Measurements from ENCODE around the gene TEAD4.

Gene TEAD4

DNA sequence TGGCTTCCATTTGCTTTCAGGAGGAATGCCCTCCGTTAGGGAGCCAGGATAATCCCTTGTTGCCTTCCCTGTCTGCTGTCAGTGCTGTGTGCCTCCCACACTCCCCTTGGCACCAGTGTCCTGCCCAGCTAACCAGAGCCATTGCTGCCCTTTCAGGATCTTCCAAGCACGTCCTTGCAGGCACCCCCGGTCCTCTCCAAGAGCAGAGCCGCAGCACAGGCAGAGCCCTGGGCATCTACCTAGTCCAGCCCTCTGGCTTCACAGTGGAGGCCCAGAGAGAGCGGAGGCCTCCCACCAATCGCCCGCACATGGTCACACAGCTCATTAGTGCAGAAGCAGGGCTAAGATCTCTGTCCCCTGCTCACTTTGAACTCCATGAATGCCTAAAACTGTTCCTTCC lies 79.0 kb downstream of the TEAD4 start:
- TF ChIP-seq GATA3 (IDR thresholded peaks at IDR 0.05; ENCODE audit: low read depth, low read length) (no peak), GATA2 (IDR thresholded peaks at IDR 0.05; ENCODE audit: low read depth, low read length) (no peak)

DNA sequence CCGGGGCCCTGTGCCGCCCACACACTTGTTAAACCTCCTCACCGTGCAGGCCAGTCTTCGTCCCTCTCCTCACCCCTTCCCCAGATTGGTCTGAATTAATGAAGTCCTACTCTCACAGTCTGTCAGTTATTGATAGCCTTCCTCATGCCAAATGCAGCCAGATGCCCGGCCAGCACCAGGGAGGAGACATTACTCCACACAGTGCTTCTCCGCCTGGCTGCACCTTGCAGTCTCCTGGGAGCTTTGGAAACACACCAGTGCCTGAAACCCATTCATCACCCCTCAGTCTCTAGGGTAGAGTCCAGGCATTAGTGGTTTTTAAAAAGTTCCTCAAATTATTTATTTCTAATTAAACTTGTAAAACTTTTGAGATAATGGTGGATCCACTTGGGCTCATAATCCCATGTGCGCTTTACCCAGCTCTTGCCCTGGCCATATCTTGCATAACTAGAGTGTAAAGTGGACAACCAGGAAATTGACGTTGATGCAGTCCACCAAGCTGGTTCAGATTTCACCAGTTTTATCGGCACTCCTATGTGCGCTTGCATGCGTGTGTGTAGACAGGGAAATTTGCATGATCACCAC lies 79.8 kb downstream of the TEAD4 start:
- no peak for TF ChIP-seq GATA3 (IDR thresholded peaks at IDR 0.05; ENCODE audit: low read depth, low read length)
- no peak for TF ChIP-seq GATA2 (IDR thresholded peaks at IDR 0.05; ENCODE audit: low read depth, low read length)

DNA sequence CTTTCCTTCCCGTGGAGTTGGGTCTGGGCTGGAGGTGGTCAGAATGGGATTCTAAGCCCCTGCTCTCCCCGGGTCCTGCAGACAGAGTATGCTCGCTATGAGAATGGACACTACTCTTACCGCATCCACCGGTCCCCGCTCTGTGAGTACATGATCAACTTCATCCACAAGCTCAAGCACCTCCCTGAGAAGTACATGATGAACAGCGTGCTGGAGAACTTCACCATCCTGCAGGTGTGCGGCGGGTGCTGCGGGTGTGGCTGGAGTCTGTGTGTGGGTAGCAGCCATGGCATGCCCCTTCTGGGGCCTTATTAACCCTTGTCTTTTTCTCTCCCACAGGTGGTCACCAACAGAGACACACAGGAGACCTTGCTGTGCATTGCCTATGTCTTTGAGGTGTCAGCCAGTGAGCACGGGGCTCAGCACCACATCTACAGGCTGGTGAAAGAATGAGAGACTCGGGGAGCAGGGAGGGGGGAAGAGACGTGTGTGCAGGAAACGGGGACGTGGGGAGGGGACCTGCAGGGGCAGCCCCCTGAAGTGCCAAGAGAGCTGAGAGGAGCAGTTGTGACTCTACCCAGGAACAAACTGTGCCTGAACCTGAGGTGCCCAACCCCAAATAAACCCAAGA lies 80.9 kb downstream of the TEAD4 start:
- TF ChIP-seq GATA2 (IDR thresholded peaks at IDR 0.05; ENCODE audit: low read depth, low read length) (no peak), GATA3 (IDR thresholded peaks at IDR 0.05; ENCODE audit: low read depth, low read length) (no peak)

DNA sequence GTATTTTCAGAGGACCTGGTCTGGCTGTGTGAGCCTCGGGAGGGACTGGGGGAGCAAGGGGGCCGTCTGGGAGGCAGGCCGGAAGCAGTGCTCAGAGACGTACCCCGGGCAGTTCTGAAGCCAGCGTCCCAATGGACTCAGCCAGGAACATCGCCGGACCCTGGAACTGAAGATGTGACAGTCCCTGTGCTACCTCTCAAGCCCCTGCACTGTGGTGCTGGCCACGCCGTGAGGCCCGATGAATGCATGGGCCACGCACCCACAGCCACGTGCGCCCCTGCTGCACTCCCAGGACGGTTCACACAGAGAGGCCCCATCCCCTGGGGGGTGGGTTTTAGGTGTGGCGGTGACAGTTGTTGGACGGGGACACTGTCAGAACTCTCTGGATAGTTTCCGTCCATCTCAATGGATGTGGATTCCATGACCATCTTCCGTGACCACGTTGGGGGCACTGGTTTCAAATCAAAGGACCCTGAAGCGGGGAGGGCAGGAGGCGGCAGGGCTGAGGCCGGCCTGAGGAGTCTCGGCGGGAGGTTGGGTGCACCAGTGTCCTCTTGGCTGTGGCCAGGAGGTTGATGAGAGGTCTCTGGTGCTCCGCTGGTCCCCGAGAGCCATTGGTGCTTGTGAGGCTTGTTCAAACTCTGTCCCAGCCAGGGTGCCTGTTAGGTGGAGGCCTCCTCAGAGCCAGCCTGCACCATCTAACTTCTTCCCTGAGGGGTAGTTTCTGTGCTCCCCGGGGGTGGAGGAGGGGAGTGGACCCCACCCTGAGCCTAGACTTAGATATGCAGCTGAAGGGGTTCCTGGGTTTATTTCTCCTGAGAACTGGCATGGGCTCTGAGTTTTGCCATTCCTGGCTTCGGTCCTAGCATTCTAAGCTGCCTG lies 81.7 kb downstream of the TEAD4 start:
- no peak for TF ChIP-seq GATA2 (IDR thresholded peaks at IDR 0.05; ENCODE audit: low read depth, low read length)

DNA sequence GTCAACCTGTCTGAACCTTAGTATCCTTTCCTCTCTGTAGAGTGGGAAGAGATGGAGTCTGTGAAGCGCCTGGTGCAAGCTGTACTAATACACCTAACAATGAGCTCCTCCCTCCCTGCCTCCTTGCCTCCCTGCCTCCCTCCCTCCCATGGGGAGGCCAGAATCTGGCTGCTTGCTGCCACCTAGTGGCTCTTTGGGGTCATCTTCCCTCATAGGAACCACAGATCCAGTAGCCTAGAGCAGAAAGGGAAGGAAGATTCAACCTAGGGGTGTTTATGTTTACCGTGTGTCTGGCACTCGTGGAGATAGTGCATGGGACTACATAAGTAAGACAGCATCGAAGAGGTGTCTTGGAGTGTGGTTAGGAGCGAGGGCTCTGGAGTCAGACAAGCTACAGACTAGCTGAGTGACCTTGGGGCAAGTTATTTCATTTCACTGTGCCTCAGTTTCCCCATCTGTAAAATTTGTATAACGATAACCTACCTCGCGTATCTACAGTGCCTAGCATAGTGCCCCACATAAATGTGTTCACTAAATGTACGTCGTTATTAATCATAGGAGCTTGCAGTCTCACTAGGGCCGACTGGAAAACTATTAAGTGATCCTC lies 82.5 kb downstream of the TEAD4 start:
- TF ChIP-seq GATA3 (IDR thresholded peaks at IDR 0.05; ENCODE audit: low read depth, low read length) (no peak), GATA2 (IDR thresholded peaks at IDR 0.05; ENCODE audit: low read depth, low read length) (no peak)

DNA sequence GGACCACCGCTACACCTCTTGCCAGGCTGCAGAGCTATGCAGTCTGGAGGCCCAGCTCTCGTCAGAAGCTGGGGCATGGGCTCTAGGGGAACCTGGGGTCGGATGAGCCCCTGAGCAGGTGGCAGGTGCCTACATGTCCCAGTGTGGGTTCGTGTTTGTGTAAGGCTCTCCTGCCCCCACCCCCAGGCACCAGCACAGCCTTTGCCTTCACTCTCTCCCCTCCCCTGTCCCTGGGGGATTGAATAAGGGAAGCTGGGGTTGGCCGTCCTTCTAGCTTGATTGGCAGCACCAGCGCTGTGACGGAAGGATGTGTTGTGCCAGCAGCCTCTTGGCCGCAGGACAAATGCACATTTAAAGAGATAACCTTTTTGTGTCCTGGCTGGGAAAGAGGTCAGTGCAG lies 83.2 kb downstream of the TEAD4 start:
- no peak for TF ChIP-seq GATA2 (IDR thresholded peaks at IDR 0.05; ENCODE audit: low read depth, low read length)
- no peak for TF ChIP-seq GATA3 (IDR thresholded peaks at IDR 0.05; ENCODE audit: low read depth, low read length)

DNA sequence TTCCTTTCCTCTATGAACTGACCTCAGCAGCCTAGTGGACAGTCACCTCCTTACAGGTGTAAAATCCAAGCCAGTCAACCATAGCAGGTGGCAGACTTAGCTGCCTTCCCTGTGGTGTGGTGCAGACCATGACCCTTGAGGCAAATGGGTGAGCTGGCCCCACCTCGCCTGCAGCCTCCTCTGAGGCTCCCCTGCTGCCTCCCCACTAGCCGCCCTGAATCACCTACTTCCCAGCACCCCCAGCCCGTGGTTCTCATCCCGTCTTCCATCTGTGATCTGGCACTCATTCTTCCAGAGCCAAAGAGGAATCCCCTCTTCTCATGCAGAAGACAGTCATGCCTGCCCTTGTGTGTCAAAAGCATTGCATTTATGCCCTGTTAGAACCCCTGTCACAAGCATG lies 83.6 kb downstream of the TEAD4 start:
- TF ChIP-seq GATA3 (IDR thresholded peaks at IDR 0.05; ENCODE audit: low read depth, low read length) (no peak), GATA2 (IDR thresholded peaks at IDR 0.05; ENCODE audit: low read depth, low read length) (no peak)

DNA sequence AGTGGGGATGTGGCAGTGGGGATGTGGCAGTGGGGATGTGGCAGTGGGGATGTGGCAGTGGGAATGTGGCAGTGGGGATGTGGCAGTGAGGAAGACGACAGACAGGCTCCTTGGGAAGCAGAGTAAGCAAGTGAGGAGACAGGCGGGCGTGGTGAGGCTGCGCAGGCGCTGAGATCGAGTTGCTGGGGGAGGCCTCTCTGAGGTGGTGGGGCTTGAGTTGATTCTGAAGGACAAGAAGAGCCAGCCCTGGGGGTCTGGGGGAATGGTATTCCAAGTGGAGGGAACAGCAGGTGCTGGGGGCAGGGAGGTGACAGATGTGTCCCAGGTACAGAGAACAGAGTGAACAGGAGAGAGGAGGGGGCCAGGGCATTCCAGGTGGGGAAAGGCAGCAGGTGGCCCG lies 84.2 kb downstream of the TEAD4 start:
- TF ChIP-seq GATA2 (IDR thresholded peaks at IDR 0.05; ENCODE audit: low read depth, low read length) (no peak), GATA3 (IDR thresholded peaks at IDR 0.05; ENCODE audit: low read depth, low read length) (no peak)

DNA sequence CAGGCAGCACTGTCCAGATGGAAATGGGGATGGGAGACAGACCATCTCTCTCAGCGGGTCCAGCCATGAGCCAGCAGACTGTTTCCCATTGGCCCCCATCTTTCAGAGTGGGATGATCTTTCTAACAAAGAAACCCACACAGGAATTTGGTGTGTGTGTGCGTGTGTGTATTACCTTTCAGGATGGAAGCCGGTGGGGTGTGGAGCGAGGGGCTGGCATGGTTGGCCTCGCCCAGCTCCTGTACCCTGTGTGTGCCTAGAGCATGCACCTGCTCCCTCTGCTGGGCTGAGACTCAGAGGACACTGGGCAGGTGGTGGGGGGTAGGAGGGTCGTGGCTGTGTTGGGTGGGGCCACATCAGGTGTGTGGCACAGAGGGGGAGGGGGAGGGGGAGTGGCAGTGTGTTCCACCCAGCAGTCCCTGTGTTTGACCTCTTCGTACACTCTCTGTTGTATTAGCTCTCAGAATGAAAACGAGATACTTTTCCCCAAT lies 85.0 kb downstream of the TEAD4 start:
- TF ChIP-seq GATA3 (IDR thresholded peaks at IDR 0.05; ENCODE audit: low read depth, low read length) = no peak
- TF ChIP-seq GATA2 (IDR thresholded peaks at IDR 0.05; ENCODE audit: low read depth, low read length) = no peak

DNA sequence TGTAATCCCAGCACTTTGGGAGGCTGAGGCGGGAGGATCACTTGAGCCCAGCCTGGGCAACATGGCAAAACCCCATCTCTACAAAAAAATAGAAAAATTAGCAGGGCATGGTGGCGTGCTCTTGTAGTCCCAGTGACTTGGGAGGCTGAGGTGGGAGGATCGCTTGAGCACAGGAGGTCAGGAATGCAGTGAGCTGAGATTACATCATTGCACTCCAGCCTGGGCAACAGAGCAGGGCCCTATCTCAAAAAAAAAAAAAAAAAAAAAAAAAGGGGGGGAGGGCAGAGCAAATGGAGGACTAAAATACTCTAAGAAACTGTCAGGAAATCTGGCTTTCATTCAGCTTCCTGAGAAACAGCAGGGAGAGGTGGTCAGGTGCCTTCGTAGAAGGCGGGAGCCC lies 86.3 kb downstream of the TEAD4 start:
- no peak for TF ChIP-seq GATA3 (IDR thresholded peaks at IDR 0.05; ENCODE audit: low read depth, low read length)
- TF ChIP-seq GATA2 (IDR thresholded peaks at IDR 0.05; ENCODE audit: low read depth, low read length) = no peak

DNA sequence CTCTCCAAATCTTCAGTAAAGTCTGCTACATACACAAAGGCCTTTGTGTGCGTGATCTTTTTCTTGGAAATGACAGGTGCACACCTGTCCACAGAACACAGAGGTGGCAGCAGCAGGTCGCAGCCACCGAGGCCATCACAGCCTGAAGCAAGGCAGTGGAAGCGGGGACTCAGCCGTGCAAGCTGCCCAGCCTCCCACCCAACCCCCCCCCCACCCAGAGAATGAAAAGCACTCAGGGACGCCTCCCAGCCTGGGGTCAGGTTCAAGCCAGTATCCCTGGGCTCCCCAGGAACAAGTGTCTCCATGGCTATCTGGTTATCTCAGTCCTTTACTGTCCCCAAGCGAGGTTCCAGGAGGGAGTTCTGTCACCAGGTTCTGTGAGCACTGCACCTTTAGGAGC lies 86.8 kb downstream of the TEAD4 start:
- TF ChIP-seq GATA3 (IDR thresholded peaks at IDR 0.05; ENCODE audit: low read depth, low read length) = no peak

DNA sequence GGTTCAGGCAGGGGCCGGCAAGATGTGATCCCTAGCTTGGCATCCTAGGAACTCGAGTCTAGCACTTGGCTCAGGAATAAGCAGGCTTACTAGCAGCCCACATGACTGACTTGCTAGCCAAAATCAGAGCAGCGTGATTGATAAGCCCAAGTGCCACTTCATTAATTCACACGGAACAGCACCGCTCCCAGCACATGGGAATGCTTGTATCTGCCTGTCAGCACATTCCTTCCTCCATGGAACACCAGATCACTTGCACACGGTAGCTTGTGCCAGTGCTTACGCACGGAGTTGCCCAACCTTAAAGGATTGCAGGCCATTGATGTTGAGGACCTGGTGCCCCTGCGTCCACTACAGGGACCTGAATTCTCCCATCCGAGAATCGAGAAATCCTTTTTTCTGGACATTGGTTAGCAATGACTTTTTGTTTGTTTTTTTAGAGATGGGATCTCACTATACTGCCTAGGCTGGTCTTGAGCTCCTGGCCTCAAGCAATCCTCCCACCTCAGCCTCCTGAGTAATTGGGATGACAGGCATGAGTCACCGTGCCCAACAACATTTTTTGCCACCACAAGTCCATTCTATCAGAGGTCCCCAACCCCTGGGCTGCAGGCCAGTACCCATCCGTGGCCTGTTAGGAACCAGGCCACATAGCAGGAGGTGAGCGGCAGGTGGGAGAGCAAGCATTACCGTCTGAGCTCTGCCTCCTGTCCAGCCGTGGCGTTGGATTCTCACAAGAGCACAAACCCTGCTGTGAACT lies 87.4 kb downstream of the TEAD4 start:
- no peak for TF ChIP-seq GATA3 (IDR thresholded peaks at IDR 0.05; ENCODE audit: low read depth, low read length)
- TF ChIP-seq GATA2 (IDR thresholded peaks at IDR 0.05; ENCODE audit: low read depth, low read length) = no peak

DNA sequence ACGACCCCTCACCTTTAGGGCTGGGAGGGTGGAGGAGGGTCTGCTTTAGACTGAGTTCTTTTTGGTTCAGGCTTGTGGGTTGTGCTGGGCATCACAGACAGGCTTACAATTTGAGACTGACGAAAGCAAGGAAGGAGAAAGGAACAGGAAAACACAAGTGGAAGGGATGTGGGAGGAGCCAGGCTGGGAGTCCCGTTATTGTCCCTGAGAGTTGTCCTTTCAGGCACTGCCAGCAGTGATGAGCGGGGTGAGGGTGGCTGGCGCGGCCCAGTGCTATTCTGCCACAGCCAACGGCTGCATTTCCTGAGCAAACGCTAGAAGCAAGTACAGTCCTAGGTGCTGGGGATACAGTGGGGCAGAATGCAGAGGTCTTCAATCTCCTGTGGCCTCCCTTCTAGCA lies 88.8 kb downstream of the TEAD4 start:
- TF ChIP-seq GATA3 (IDR thresholded peaks at IDR 0.05; ENCODE audit: low read depth, low read length) (no peak), GATA2 (IDR thresholded peaks at IDR 0.05; ENCODE audit: low read depth, low read length) (no peak)

DNA sequence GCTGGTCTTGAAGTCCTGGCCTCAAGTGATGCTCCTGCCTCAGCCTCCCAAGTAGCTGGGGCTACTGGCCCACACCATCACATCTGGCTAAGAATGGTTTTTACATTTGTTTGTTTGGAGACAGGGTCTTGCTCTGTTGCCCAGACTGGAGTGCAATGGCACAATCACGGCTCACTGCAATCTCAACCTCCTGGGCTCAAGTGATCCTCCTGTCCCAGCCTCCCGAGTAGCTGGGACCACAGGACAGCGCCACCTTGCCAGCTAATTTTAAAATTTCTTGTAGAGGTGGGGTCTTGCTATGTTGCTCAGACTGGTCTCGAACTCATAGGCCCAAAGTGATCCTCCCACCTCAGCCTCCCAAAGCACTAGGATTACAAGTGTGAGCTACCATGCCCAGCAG lies 89.3 kb downstream of the TEAD4 start:
- no peak for TF ChIP-seq GATA2 (IDR thresholded peaks at IDR 0.05; ENCODE audit: low read depth, low read length)
- TF ChIP-seq GATA3 (IDR thresholded peaks at IDR 0.05; ENCODE audit: low read depth, low read length) = no peak
